Thymus (tissue), 11 donors: ENCODE measurements around the gene AZI2. TPM values are rescaled to one million over a fixed set of nuclear protein-coding genes. Genes with fewer than 3 reads are reported as not detected.

Source experiments
- DNase-seq, 9 donors: peaks; one replicate each; pipeline ENCODE4 v3.0.0-alpha.2; 2013; ENCODE audit warnings: low spot score in 9 of 9, low read depth in 6 of 9, missing footprints in 1 of 9
- H3K27ac ChIP-seq, 2 donors: one replicate each; pipeline ENCODE4 v1.5.1; 2013; ENCODE audit warnings: control low read depth in 1 of 2, low read depth in 1 of 2, low read length in 1 of 2, mild to moderate bottlenecking in 1 of 2, moderate library complexity in 1 of 2
- H3K27me3 ChIP-seq, 2 donors: one replicate each; pipeline ENCODE4 v1.5.1; 2013; ENCODE audit warnings: low read length in 1 of 2; ENCODE audit not compliant: control insufficient read depth in 2 of 2, insufficient read depth in 1 of 2
- H3K36me3 ChIP-seq, 2 donors: one replicate each; pipeline ENCODE4 v1.5.1; 2013; ENCODE audit warnings: low read length in 1 of 2, mild to moderate bottlenecking in 1 of 2, moderate library complexity in 1 of 2; ENCODE audit not compliant: control insufficient read depth in 2 of 2, insufficient read depth in 2 of 2
- H3K4me1 ChIP-seq, 2 donors: one replicate each; pipeline ENCODE4 v1.5.1; 2013; ENCODE audit warnings: low read length in 2 of 2; ENCODE audit not compliant: control insufficient read depth in 2 of 2, insufficient read depth in 2 of 2
- H3K4me3 ChIP-seq, 2 donors: one replicate each; pipeline ENCODE4 v1.5.1; 2013; ENCODE audit warnings: low read length in 2 of 2, control low read depth in 1 of 2, mild to moderate bottlenecking in 1 of 2
- H3K9me3 ChIP-seq, 2 donors: one replicate each; pipeline ENCODE4 v1.5.1; 2013; ENCODE audit warnings: low read length in 1 of 2, mild to moderate bottlenecking in 1 of 2; ENCODE audit not compliant: control insufficient read depth in 2 of 2, insufficient read depth in 1 of 2
- WGBS: extraction: QIAGEN DNeasy Blood & Tissue Kit; methylation state at CpG from one replicate; pipeline ENCODE4 v1.1.7; 2013; 5-methylcytosine and 5-hydroxymethylcytosine counted together
- polyA plus RNA-seq: library from polyadenylated mRNA; stranded (reverse); fragments of 200-250 nt; gene quantifications from one replicate; pipeline ENCODE4 v1.2.3, GENCODE V29; 2013
- total RNA-seq: library from RNA; stranded (reverse); fragments of 120-200 nt; gene quantifications from one replicate; pipeline ENCODE4 v1.2.4, GENCODE V29; 2013
- donor health status: healthy.

AZI2 gene
- total and polyA plus RNA-seq, 2 donors = 40.3 to 77.5 TPM

DNA sequence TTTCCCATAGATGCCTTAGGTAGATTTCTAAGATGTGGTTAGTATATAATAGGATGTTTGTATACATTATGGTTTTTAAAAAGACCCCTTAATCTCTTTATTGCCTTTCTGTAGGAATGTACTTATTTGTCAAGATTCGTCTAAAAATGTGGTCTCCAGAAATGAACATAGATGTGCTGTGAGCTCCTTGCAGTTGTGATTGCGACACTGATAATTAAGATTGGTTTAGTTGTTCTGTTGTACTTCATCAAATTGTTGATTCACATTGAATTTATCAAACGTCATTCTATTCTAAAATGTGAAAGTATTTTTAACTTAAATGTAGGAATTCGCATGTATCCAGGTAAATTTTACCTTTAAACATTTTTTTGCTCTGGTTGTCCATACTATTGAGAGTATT lies 56.0 kb downstream of the AZI2 start:
- no peaks in the 10 kb centered on the region for H3K4me1 ChIP-seq
- no peaks in the 10 kb centered on the region for H3K9me3 ChIP-seq
- H3K4me3 ChIP-seq = no peak overlapping the region
- peaks cover 0 to 3% of the 10 kb centered on the region in 2 donors for H3K36me3 ChIP-seq
- H3K27ac ChIP-seq = no peak overlapping the region
- no peaks in the 10 kb centered on the region for H3K27me3 ChIP-seq
- WGBS = 98% methylated on average over 4 of the region's 4 CpGs
- no peak for DNase-seq

DNA sequence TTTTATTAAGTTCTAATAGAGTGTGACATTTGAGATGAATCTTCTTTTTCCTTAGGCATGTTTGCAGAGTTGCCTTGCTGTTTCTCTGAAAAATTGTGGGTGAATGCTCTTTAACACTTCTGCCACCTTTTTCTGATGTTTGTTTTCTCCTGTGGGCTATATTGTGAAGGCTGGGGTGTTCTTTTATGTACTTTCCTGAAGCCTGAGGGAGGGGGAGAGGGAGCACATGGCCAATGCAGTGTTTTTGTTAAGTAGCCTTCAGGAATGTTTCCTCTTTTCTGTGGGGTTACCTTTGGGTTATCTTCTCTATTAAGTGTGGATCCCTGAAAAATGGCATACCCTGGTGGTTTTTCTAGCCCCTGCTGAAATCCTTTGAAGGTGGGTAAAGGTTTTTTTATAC lies 57.0 kb downstream of the AZI2 start:
- Histone ChIP-seq H3K4me3 (no peak overlapping the region), H3K4me1 (no peaks in the 10 kb centered on the region), H3K9me3 (no peaks in the 10 kb centered on the region), H3K27ac (no peak overlapping the region), H3K27me3 (no peaks in the 10 kb centered on the region), H3K36me3 (peaks cover 0 to 3% of the 10 kb centered on the region in 2 donors)
- DNase-seq = no peak

DNA sequence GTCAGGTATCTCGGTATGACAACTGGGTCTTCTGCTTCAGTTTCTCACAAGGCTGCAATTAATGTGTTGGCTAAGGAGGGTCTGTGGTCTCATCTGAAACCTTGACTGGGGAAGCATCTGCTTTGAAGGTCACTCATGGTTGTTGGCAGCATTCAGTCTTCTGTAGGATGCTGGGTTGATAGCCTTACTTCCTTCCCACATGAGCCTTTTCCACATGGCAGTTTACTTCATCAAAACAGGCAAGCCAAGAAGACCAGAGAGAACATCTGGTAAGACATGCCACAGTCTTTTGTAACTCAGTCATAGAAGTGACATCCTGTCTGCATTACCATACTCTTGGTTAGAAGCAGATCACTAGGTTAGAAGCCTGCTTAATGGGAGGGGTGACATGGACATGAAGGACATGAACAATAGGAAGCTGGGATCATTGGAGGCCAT lies 57.7 kb downstream of the AZI2 start:
- Histone ChIP-seq H3K27ac (no peak overlapping the region), H3K4me1 (no peaks in the 10 kb centered on the region), H3K27me3 (no peaks in the 10 kb centered on the region), H3K36me3 (peaks cover 0 to 3% of the 10 kb centered on the region in 2 donors), H3K4me3 (no peak overlapping the region), H3K9me3 (no peaks in the 10 kb centered on the region)
- DNase-seq = no peak
- 100% methylated on average over 1 of the region's 1 CpG for WGBS

DNA sequence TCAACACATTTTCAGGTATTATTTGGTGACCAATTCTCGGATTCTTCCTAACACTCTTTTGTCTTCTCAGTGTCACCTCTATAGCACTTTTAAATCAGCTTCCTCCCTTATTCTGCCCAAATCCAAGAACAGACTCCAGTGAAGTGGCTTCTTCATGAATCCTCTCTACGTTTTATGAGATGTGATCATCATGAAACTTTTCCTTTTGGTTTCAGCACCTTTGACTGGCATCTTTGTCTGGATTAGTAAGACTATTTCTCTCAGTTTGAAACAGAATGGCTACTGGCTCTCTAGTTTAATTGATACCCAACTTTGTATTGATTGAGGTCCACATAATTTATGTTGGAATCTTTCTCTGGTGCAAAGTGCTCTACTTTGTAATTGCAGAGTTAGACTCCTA lies 61.6 kb downstream of the AZI2 start:
- no peaks in the 10 kb centered on the region for H3K4me1 ChIP-seq
- DNase-seq = no peak
- H3K27me3 ChIP-seq = no peaks in the 10 kb centered on the region
- no peak overlapping the region for H3K4me3 ChIP-seq
- WGBS = 98% methylated on average over 2 of the region's 2 CpGs
- no peak overlapping the region for H3K27ac ChIP-seq
- peaks cover 0 to 3% of the 10 kb centered on the region in 2 donors for H3K36me3 ChIP-seq
- no peaks in the 10 kb centered on the region for H3K9me3 ChIP-seq

DNA sequence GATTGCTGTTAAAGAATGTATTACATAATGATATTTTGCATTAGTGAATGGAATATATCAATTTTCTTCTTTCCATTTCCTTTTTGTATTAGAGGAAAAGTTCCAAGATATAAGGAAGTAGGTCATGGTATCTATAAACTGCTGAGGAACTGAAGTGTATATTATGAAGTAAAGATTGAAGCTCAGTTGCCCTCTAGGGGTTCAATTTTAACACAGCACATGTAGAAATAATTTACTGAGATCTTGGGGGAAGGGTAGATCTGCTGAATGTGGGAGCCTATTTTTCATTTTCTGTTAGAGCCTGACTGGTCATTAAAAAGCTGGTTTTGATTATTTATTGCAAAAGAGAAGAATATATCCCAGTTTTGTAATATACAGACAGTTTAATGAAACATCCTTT lies 62.0 kb downstream of the AZI2 start:
- Histone ChIP-seq H3K27me3 (no peaks in the 10 kb centered on the region), H3K36me3 (peaks cover 0 to 3% of the 10 kb centered on the region in 2 donors), H3K4me1 (no peaks in the 10 kb centered on the region), H3K9me3 (no peaks in the 10 kb centered on the region), H3K27ac (no peak overlapping the region), H3K4me3 (no peak overlapping the region)
- DNase-seq = peak in 8 of 9 donors; percentile 7 to 59 (median 18)

DNA sequence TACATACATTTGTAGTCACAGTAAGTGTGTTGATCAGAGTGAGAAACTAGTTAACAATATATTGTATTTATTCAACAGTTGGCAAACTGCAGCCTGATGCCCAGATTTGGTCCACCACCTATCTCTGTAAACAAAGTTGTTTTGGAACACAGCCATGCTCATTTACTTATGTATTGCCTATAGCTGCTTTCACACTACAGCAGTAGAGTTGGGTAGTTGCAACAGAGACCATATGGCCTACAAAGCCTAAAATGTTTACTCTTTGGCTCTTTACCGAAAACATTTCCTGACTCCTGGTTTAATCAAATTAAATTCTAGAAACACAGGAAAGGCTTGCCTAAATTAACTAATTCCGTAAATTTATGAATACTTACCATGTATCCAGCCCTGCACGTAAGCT lies 67.8 kb downstream of the AZI2 start:
- H3K9me3 ChIP-seq = no peaks in the 10 kb centered on the region
- H3K27me3 ChIP-seq = no peaks in the 10 kb centered on the region
- no peaks in the 10 kb centered on the region for H3K4me1 ChIP-seq
- H3K4me3 ChIP-seq = no peak overlapping the region
- no peak for DNase-seq
- no peak overlapping the region for H3K27ac ChIP-seq
- WGBS = 96% methylated on average over 3 of the region's 3 CpGs
- peaks cover 0 to 1% of the 10 kb centered on the region in 2 donors for H3K36me3 ChIP-seq

DNA sequence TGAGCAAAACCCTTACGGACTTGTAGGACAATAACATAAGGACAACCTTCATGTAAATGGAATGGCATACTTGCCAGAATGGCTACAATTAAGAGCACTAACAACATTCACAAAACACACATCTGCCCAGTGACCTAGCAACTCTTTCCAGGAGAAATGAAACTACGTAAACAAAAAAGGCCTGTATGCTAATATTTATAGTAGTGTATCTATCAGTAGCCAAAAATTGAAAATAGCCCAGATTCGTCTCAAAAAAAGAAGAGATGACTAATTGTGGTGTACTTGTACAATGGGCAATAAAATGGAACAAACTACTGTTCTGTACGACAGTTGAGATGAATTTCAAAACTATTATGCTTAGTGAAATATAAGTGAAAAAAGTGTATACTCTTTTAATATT lies 68.9 kb downstream of the AZI2 start:
- H3K4me1 ChIP-seq = no peaks in the 10 kb centered on the region
- 85% methylated on average over 4 of the region's 4 CpGs for WGBS
- no peaks in the 10 kb centered on the region for H3K27me3 ChIP-seq
- peaks cover 3 to 9% of the 10 kb centered on the region in 2 donors for H3K36me3 ChIP-seq
- H3K9me3 ChIP-seq = no peaks in the 10 kb centered on the region
- H3K4me3 ChIP-seq = no peak overlapping the region
- no peak for DNase-seq
- no peak overlapping the region for H3K27ac ChIP-seq

DNA sequence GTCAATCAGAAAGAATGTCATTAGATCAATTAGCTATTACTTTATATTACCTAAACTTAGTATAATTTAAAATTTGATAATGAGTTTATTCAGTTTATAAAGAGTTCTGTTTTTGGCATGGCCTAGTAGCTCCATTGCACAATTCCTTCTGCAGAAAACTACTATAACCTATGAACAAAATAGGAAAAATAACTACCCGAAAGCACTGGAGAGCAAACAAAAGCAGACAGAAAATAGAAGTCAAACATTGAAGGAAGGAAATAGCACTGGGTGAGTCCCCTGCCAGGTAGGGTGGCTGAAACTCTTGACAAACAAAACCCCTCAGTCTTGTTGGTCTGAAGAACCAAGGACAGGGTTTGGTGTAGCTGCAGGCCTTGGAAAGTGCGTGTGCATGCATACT lies 69.7 kb downstream of the AZI2 start:
- no peak overlapping the region for H3K27ac ChIP-seq
- no peak for DNase-seq
- no peak overlapping the region for H3K4me3 ChIP-seq
- peaks cover 3 to 10% of the 10 kb centered on the region in 2 donors for H3K36me3 ChIP-seq
- over 99% methylated on average over 2 of the region's 2 CpGs for WGBS
- H3K27me3 ChIP-seq = no peaks in the 10 kb centered on the region
- H3K4me1 ChIP-seq = no peaks in the 10 kb centered on the region
- peaks cover 0 to 3% of the 10 kb centered on the region in 2 donors for H3K9me3 ChIP-seq

DNA sequence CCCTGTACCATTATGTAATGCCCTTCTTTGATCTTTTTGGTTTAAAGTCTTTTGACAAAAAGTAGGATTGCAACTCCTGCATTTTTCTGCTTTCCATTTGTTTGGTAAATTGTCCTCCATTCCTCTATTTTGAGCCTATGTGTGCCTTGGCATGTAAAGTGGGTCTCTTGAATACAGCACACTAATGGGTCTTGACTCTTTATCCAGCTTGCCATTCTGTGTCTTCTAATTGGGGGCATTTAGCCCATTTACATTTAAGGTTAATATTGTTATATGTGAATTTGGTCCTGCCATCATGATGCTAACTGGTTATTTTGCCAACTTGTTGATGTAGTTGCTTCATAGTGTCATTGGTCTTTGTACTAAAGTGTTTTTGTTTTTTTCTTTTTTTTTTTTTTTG lies 74.8 kb downstream of the AZI2 start:
- H3K27me3 ChIP-seq = no peaks in the 10 kb centered on the region
- H3K9me3 ChIP-seq = peaks cover 0 to 3% of the 10 kb centered on the region in 2 donors
- no peak for DNase-seq
- no peaks in the 10 kb centered on the region for H3K4me1 ChIP-seq
- H3K36me3 ChIP-seq = peaks cover 12% of the 10 kb centered on the region in 2 donors
- no peak overlapping the region for H3K4me3 ChIP-seq
- H3K27ac ChIP-seq = no peak overlapping the region
